ENCODE measurements around the gene TSGA10. TPM values are rescaled to one million over a fixed set of nuclear protein-coding genes. Genes with fewer than 3 reads are reported as not detected.
"Not testable (repeated sequence)": the region's sequence is repeated elsewhere in the genome, so short reads cannot be mapped to it uniquely, and the experiment has no call there.

Gene TSGA10
- total RNA-seq, 1 experiment from 2014 or later, result 8.2 TPM

- DNase-seq (ENCODE audit: low read depth), result peak; percentile 4
These were observed 679 bp downstream of the TSGA10 start for GRCh38 chr2:99153921-99154604.

- DNase-seq (ENCODE audit: low read depth), result no peak
These were observed 2.4 kb downstream of the TSGA10 start for GRCh38 chr2:99152199-99152895.

- DNase-seq (ENCODE audit: low read depth), result no peak
These were observed 4.0 kb downstream of the TSGA10 start for GRCh38 chr2:99150706-99151105.

GRCh38 chr2:99141110-99142108 lies 13.3 kb downstream of the TSGA10 start, which contains the start of gene C2orf15:
C2orf15 (plus strand) TSS chr2:99141707; CDS start chr2:99150559, 8,852 bp downstream.
- peak; percentile 96 for DNase-seq (ENCODE audit: low read depth)

- DNase-seq (ENCODE audit: low read depth), result no peak
These were observed 14.0 kb downstream of the TSGA10 start for GRCh38 chr2:99140860-99141109.

- no peak for DNase-seq (ENCODE audit: low read depth)
These were observed 14.5 kb downstream of the TSGA10 start for GRCh38 chr2:99140056-99140859.

- peak; percentile 31 for DNase-seq (ENCODE audit: low read depth)
These were observed 15.7 kb downstream of the TSGA10 start for GRCh38 chr2:99139003-99139402.

- DNase-seq (ENCODE audit: low read depth), result not testable (repeated sequence)
These were observed 19.6 kb downstream of the TSGA10 start for GRCh38 chr2:99135044-99135556.

- DNase-seq (ENCODE audit: low read depth), result no peak
These were observed 26.8 kb downstream of the TSGA10 start for GRCh38 chr2:99127981-99128380.

- no peak for DNase-seq (ENCODE audit: low read depth)
These were observed 42.1 kb downstream of the TSGA10 start for GRCh38 chr2:99112617-99113016.

- no peak for DNase-seq (ENCODE audit: low read depth)
These were observed 42.8 kb downstream of the TSGA10 start for GRCh38 chr2:99111945-99112344.

GRCh38 chr2:99111236-99111635 lies 43.5 kb downstream of the TSGA10 start:
- no peak for DNase-seq (ENCODE audit: low read depth)

GRCh38 chr2:99106913-99107312 lies 47.8 kb downstream of the TSGA10 start:
- no peak for DNase-seq (ENCODE audit: low read depth)

- no peak for DNase-seq (ENCODE audit: low read depth)
These were observed 50.7 kb downstream of the TSGA10 start for GRCh38 chr2:99104006-99104405.

- no peak for DNase-seq (ENCODE audit: low read depth)
These were observed 53.0 kb downstream of the TSGA10 start for GRCh38 chr2:99101697-99102096.

GRCh38 chr2:99096728-99097127 lies 58.0 kb downstream of the TSGA10 start:
- DNase-seq (ENCODE audit: low read depth), result no peak

GRCh38 chr2:99088017-99088416 lies 66.7 kb downstream of the TSGA10 start:
- DNase-seq (ENCODE audit: low read depth), result no peak

- no peak for DNase-seq (ENCODE audit: low read depth)
These were observed 68.4 kb downstream of the TSGA10 start for GRCh38 chr2:99086385-99086784.

GRCh38 chr2:99085421-99085820 lies 69.3 kb downstream of the TSGA10 start:
- peak; percentile 5 for DNase-seq (ENCODE audit: low read depth)

GRCh38 chr2:99084256-99084655 lies 70.5 kb downstream of the TSGA10 start:
- DNase-seq (ENCODE audit: low read depth), result no peak

GRCh38 chr2:99081891-99082290 lies 72.9 kb downstream of the TSGA10 start:
- DNase-seq (ENCODE audit: low read depth), result no peak
